Neural cell (in vitro differentiated cells): ENCODE measurements around the gene FSHR. TPM values are rescaled to one million over a fixed set of nuclear protein-coding genes. Genes with fewer than 3 reads are reported as not detected.

ENCODE experiments used
- H2AFZ ChIP-seq: fragments of 200-600, 300-800 bp; sonication (generic), shearing (Covaris generic); 2 replicates; pipeline ENCODE4 v1.6.0; 2014; ENCODE audit warnings: low read depth, mild to moderate bottlenecking, antibody characterized with exemption, low read length, moderate library complexity
- H3F3A ChIP-seq: fragments of 200-600 bp; shearing (Covaris generic); 2 replicates; pipeline ENCODE4 v1.6.1; 2016; ENCODE audit warnings: mild to moderate bottlenecking, moderate library complexity, mixed read lengths, antibody characterized with exemption, low read length; ENCODE audit not compliant: insufficient read depth, poor library complexity, severe bottlenecking
- H3K27ac ChIP-seq: fragments of 200-600, 300-800 bp; sonication (generic), shearing (Covaris generic); 2 replicates; pipeline ENCODE4 v1.5.1; 2014; ENCODE audit warnings: mild to moderate bottlenecking, low read length, moderate library complexity
- H3K27me3 ChIP-seq: fragments of 300-800, 200-600 bp; sonication (generic), shearing (Covaris generic); 2 replicates; pipeline ENCODE4 v1.6.0; 2014; ENCODE audit warnings: mild to moderate bottlenecking, low read depth, low read length, moderate library complexity; ENCODE audit not compliant: insufficient read depth
- H3K36me3 ChIP-seq: fragments of 300-800, 200-600 bp; sonication (generic), shearing (Covaris generic); 2 replicates; pipeline ENCODE4 v1.5.1; 2014; ENCODE audit warnings: mild to moderate bottlenecking, antibody characterized with exemption, low read length, moderate library complexity; ENCODE audit not compliant: insufficient read depth
- H3K4me2 ChIP-seq: fragments of 300-800, 200-600 bp; sonication (generic), shearing (Covaris generic); 2 replicates; pipeline ENCODE4 v1.6.0; 2014; ENCODE audit warnings: mild to moderate bottlenecking, low read length
- H3K4me3 ChIP-seq: fragments of 300-800, 200-600 bp; sonication (generic), shearing (Covaris generic); 2 replicates; pipeline ENCODE4 v1.5.1; 2014; ENCODE audit warnings: mild to moderate bottlenecking, low read length, moderate library complexity
- H3K79me2 ChIP-seq: fragments of 200-600 bp; shearing (Covaris generic); replicated peaks from 2 replicates; pipeline ENCODE4 v1.6.0; 2014; ENCODE audit warnings: mild to moderate bottlenecking, low read length, moderate library complexity; ENCODE audit not compliant: insufficient read depth
- H3K9ac ChIP-seq: fragments of 300-800, 200-600 bp; sonication (generic), shearing (Covaris generic); 2 replicates; pipeline ENCODE4 v1.6.1; 2016; ENCODE audit warnings: mild to moderate bottlenecking, low read length, mixed read lengths
- H3K9me2 ChIP-seq: fragments of 200-600 bp; shearing (Covaris generic); 2 replicates; pipeline ENCODE4 v1.6.1; 2016; ENCODE audit warnings: mild to moderate bottlenecking, low read length, mixed read lengths; ENCODE audit not compliant: insufficient read depth
- H3K9me3 ChIP-seq: fragments of 200-600, 300-800 bp; sonication (generic), shearing (Covaris generic); 2 replicates; pipeline ENCODE4 v1.6.1; 2016; ENCODE audit warnings: mild to moderate bottlenecking, mixed run types, low read length, moderate library complexity, mixed read lengths
- H4K20me1 ChIP-seq: fragments of 200-600 bp; shearing (Covaris generic); 2 replicates; pipeline ENCODE4 v1.6.1; 2016; ENCODE audit warnings: mild to moderate bottlenecking, mixed run types; ENCODE audit not compliant: insufficient read depth
- EP300 ChIP-seq: fragments of 450-650 bp; conservative IDR thresholded peaks from 2 replicates; pipeline ENCODE4 v1.6.1; 2014; ENCODE audit warnings: antibody characterized with exemption, mild to moderate bottlenecking, moderate library complexity; ENCODE audit not compliant: poor library complexity, severe bottlenecking
- EZH2 ChIP-seq: fragments of 200-600, 300-800 bp; shearing (Covaris generic), sonication (generic); IDR thresholded peaks from 2 replicates; pipeline ENCODE4 v1.6.1; 2014; ENCODE audit warnings: antibody characterized with exemption, low read length, borderline replicate concordance, mild to moderate bottlenecking; ENCODE audit not compliant: insufficient read depth, poor library complexity, severe bottlenecking
- MXI1 ChIP-seq: fragments of 450-650 bp; conservative IDR thresholded peaks from 2 replicates; pipeline ENCODE4 v1.6.1; 2014; ENCODE audit warnings: antibody characterized with exemption, mild to moderate bottlenecking; ENCODE audit not compliant: poor library complexity, severe bottlenecking
- POLR2AphosphoS5 ChIP-seq: IDR thresholded peaks from 2 replicates; pipeline ENCODE4 v1.6.1; 2012
- RAD21 ChIP-seq: fragments of 450-650 bp; conservative IDR thresholded peaks from 2 replicates; pipeline ENCODE4 v1.6.1; 2014; ENCODE audit warnings: antibody characterized with exemption, mild to moderate bottlenecking, moderate library complexity
- SMC3 ChIP-seq: fragments of 450-650 bp; conservative IDR thresholded peaks from 2 replicates; pipeline ENCODE4 v1.6.1; 2014; ENCODE audit warnings: antibody characterized with exemption, mild to moderate bottlenecking, moderate library complexity; ENCODE audit not compliant: poor library complexity
- TAF1 ChIP-seq: IDR thresholded peaks from 2 replicates; pipeline ENCODE4 v1.6.1; 2012; ENCODE audit warnings: low read depth
- polyA plus RNA-seq: library from polyadenylated mRNA; depleted of rRNA; stranded (reverse); fragments of >200 nt; gene quantifications from 2 replicates; pipeline ENCODE4 v1.2.3, GENCODE V29; 2014
- TF ChIP-seq, protein P1 (sequence below): IDR thresholded peaks from 2 replicates; pipeline ENCODE4 v1.6.1; 2012; ENCODE audit warnings: borderline replicate concordance
- TF ChIP-seq, protein P2 (sequence below): fragments of 450-650 bp; IDR thresholded peaks from 2 replicates; pipeline ENCODE4 v1.5.1; 2014; ENCODE audit warnings: antibody characterized with exemption, mild to moderate bottlenecking, moderate library complexity; ENCODE audit not compliant: poor library complexity, severe bottlenecking

Gene FSHR
- polyA plus RNA-seq, 1 donor from 2014 or later: not detected

DNA sequence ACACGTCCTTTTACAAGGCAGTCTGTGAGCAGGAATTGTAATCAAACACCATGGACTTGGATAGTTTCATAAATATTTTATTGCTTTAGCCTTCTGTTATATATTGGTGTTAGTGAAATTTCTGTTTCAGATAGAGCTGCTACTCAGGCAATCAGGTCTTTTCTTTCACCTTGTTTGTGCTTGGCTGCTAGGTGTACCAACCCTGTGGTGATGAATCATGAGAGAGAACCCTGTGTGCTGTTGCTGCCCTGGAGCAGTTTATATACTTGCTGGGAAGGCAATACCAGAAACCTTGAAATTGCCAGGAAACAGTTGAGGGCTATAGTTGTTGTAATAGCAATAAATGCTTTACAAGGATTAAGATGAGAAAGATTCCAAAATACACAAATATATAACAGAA is 84.5 kb downstream of the FSHR start:
- H3F3A ChIP-seq: no peaks in the 10 kb centered on the region
- no peak overlapping the region for H3K27ac ChIP-seq
- no peaks in the 10 kb centered on the region for H3K79me2 ChIP-seq
- no peak for TF ChIP-seq RAD21
- TF ChIP-seq POLR2AphosphoS5: no peak
- no peak for TF ChIP-seq EP300
- no peak for TF ChIP-seq TAF1
- TF ChIP-seq, protein P1, sequence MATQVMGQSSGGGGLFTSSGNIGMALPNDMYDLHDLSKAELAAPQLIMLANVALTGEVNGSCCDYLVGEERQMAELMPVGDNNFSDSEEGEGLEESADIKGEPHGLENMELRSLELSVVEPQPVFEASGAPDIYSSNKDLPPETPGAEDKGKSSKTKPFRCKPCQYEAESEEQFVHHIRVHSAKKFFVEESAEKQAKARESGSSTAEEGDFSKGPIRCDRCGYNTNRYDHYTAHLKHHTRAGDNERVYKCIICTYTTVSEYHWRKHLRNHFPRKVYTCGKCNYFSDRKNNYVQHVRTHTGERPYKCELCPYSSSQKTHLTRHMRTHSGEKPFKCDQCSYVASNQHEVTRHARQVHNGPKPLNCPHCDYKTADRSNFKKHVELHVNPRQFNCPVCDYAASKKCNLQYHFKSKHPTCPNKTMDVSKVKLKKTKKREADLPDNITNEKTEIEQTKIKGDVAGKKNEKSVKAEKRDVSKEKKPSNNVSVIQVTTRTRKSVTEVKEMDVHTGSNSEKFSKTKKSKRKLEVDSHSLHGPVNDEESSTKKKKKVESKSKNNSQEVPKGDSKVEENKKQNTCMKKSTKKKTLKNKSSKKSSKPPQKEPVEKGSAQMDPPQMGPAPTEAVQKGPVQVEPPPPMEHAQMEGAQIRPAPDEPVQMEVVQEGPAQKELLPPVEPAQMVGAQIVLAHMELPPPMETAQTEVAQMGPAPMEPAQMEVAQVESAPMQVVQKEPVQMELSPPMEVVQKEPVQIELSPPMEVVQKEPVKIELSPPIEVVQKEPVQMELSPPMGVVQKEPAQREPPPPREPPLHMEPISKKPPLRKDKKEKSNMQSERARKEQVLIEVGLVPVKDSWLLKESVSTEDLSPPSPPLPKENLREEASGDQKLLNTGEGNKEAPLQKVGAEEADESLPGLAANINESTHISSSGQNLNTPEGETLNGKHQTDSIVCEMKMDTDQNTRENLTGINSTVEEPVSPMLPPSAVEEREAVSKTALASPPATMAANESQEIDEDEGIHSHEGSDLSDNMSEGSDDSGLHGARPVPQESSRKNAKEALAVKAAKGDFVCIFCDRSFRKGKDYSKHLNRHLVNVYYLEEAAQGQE: no peak
- TF ChIP-seq, protein P2, sequence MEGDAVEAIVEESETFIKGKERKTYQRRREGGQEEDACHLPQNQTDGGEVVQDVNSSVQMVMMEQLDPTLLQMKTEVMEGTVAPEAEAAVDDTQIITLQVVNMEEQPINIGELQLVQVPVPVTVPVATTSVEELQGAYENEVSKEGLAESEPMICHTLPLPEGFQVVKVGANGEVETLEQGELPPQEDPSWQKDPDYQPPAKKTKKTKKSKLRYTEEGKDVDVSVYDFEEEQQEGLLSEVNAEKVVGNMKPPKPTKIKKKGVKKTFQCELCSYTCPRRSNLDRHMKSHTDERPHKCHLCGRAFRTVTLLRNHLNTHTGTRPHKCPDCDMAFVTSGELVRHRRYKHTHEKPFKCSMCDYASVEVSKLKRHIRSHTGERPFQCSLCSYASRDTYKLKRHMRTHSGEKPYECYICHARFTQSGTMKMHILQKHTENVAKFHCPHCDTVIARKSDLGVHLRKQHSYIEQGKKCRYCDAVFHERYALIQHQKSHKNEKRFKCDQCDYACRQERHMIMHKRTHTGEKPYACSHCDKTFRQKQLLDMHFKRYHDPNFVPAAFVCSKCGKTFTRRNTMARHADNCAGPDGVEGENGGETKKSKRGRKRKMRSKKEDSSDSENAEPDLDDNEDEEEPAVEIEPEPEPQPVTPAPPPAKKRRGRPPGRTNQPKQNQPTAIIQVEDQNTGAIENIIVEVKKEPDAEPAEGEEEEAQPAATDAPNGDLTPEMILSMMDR: no peak
- no peak for TF ChIP-seq MXI1
- no peak for TF ChIP-seq SMC3
- TF ChIP-seq EZH2: no peak
- no peaks in the 10 kb centered on the region for H3K9me3 ChIP-seq
- no peaks in the 10 kb centered on the region for H4K20me1 ChIP-seq
- H3K27me3 ChIP-seq: no peaks in the 10 kb centered on the region
- no peak overlapping the region for H2AFZ ChIP-seq
- H3K4me3 ChIP-seq: no peak overlapping the region
- no peaks in the 10 kb centered on the region for H3K36me3 ChIP-seq
- H3K9ac ChIP-seq: no peak overlapping the region
- H3K4me2 ChIP-seq: no peak overlapping the region
- H3K9me2 ChIP-seq: no peaks in the 10 kb centered on the region

DNA sequence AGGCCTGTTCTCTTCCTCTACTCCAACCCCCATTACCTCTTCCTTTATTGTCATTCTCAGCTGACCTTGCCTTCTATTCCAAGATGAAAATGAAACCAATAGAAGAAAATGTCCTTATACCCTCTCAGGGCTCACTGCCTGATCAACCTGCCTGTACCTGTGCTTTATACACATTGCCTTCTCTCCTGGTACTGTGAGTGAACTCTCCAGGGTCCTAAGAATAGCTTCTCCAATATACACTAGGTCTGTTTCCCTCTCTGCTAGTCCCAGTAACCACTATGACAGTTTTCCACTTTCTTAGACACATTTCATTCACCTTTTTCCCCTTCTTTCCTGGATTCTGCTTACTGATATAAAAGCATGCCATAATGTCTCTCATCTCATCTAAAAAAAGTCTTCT is 85.7 kb downstream of the FSHR start:
- Histone ChIP-seq H3K4me2 (no peak overlapping the region), H3K9me3 (no peaks in the 10 kb centered on the region), H3K9me2 (no peaks in the 10 kb centered on the region), H3K36me3 (no peaks in the 10 kb centered on the region), H3K9ac (no peak overlapping the region), H3F3A (no peaks in the 10 kb centered on the region), H3K4me3 (no peak overlapping the region), H3K79me2 (no peaks in the 10 kb centered on the region), H3K27ac (no peak overlapping the region), H3K27me3 (no peaks in the 10 kb centered on the region), H4K20me1 (no peaks in the 10 kb centered on the region), H2AFZ (no peak overlapping the region)
- no peak for TF ChIP-seq POLR2AphosphoS5
- TF ChIP-seq, protein P2: no peak
- no peak for TF ChIP-seq SMC3
- no peak for TF ChIP-seq RAD21
- TF ChIP-seq EZH2: no peak
- no peak for TF ChIP-seq EP300
- TF ChIP-seq, protein P1: no peak
- no peak for TF ChIP-seq MXI1
